CD4-positive, alpha-beta T cell treated with Interleukin-4 for 4 hours (primary cell): ENCODE data around the gene NUP160.
"Not testable (repeated sequence)": the region's sequence is repeated elsewhere in the genome, so short reads cannot be mapped to it uniquely, and the experiment has no call there.

Source experiments
- DNase-seq: peaks from one replicate; pipeline ENCODE4 v3.0.0-alpha.2; 2020

Gene NUP160

DNA sequence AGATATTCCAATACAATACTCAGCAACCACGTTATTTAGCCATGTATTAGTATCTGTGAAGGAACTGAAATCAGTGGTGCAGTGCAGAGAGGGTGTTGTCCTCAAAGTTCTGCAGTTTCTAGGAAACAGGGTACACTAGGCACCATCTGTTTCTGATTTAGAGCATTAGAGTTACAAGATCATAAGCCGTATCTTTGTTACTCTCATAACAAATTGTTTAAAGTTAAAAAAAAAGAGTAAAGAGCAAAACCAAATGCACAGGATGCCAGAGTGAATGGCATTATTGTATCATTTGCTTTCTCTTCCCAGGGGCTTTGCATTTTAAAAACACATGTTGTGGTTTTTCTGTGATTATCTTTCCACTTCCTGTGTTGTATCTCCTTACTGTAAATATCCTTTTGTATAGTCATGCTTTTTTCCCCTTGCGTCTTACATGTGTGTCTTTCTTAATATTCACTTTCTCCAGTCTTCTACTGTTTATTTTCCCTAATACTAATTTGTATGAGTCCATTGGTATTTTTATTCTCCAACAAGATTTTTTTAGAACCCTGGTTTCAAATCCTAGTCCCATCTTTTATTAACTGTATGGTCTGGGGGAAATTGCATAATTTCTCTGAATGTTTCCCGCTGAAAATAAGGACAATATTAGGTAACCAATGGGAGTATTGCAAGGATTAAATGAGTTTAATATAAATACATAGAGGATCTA, 15.2 kb upstream of the NUP160 start:
- DNase-seq: peak; percentile 55

DNA sequence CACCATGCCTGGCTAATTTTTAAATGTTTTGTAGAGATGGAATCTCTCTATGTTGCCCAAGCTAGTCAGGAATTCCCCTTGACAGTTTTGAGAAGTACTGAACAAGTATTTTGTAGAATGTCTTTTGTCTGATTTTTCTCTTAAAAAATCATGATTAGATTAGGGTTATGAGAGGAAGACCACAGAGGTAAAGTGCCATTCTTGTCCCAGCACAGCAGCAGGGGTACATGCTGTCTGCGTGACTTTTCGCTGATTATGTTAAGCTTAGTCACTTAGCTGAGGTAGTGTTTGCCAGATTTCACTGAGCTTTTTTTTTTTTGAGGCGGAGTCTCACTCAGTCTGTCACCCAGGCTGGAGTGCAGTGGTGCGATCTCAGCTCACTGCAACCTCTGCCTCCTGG, 13.6 kb upstream of the NUP160 start:
- DNase-seq: peak; percentile 15

DNA sequence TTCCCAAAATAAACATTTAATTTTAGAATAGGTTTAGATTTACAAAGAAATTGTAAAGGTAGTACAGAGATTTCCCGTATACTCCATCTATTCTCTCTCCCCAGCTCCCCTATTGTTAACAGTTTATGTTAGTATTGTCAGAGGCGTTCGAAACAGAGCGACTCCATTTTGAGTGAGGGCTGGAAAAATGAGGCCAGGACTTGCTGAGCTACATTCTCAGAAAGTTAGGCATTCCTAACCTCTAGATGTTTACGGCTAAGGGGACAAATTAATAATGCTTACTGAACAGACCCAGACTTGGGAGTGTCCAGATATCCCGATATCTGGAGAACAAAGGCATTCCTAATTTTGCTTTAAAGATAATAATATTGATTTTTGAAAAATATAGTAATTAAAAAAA, 12.4 kb upstream of the NUP160 start:
- DNase-seq: no peak

GRCh38 chr11:47857892-47858543, 9.9 kb upstream of the NUP160 start:
- DNase-seq: no peak

- no peak for DNase-seq
Measured at GRCh38 chr11:47857485-47857884, 9.3 kb upstream of the NUP160 start.

- DNase-seq: no peak
Measured at GRCh38 chr11:47856186-47856585, 8.0 kb upstream of the NUP160 start.

DNA sequence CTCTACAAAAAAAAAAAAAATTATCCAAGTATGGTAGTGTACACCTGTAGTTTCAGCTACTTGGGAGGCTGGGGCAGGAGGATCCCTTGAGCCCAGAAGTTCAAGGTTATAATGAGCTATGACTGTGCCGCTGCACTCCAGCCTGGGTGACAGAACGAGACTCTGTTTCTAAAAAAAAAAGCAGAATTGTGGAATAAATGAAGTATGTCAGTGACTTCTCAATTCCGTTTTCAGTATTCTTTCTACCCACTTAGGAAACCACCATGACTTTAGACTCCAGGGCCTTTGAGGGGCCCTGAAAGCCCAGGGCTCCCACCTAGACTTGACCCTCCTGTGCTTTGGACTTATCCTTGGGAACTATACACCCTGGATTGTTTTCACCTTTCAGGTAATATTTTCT, 6.5 kb upstream of the NUP160 start:
- no peak for DNase-seq

- DNase-seq: no peak
Measured at GRCh38 chr11:47852053-47852452, 3.9 kb upstream of the NUP160 start.

DNA sequence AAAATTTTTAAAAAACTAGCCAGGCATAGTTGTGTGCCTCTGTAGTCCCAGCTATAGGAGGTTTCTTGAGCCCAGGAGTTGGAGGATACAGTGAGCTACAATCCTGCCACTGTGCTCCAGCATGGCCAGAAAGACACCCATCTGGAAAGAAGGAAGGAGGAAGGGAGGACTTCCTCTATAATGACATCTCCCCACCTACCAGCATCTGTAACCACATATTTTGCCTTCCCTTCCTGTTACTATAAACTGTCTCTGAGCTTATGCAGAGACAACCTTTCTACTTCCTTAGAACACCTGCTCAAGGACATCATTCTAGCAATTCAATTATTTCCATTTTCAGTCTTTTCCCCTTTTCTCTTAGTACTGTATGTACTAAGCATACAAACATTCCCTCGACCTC, 2.2 kb upstream of the NUP160 start:
- no peak for DNase-seq

GRCh38 chr11:47848700-47849155, 578 bp upstream of the NUP160 start:
- no peak for DNase-seq

GRCh38 chr11:47847537-47847891, 636 bp downstream of the NUP160 start:
- DNase-seq: no peak

DNA sequence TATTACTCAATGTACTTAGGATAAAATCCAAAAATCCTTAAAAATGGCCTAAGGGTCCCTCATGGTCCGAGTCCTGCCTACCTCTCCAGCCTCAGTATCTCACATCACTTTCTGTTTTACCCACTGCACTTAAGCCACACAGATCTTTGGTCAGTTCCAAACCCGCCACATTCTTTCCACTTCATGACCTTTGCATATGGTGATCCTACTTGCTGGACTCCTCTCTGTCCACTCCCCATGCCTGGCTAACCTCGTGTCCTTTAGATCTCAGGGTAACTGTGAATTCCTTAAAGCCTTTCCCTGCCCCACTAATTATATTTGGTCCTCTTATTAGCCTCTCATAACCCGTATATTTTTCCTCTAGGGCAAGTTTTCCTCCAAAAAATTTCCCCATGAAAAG, 1.2 kb downstream of the NUP160 start:
- DNase-seq: no peak

GRCh38 chr11:47843361-47844055, 4.6 kb downstream of the NUP160 start:
- no peak for DNase-seq

- no peak for DNase-seq
Measured at GRCh38 chr11:47842749-47843148, 5.4 kb downstream of the NUP160 start.

DNA sequence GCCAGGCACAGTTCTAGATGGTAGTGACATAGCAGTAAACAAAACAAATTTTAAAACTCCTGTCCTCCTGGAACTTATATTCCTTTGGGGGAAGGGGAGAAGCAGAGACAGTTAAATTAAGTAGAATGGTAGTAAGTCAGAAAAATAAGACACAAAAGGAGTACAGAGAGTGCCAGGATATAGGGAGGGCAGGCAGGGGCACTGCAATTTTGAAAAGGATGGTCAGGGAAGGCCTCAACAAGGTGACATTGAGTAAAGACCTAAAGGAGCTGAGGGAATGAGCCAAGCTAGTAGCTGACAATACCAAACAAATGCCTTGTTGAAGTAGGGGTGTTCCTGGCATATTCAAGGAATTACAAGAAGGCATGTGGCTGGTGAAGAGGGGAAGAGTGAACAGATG, 10.2 kb downstream of the NUP160 start:
- DNase-seq: no peak

- DNase-seq: no peak
Measured at GRCh38 chr11:47837292-47837691, 10.9 kb downstream of the NUP160 start.

GRCh38 chr11:47830013-47830412, 18.1 kb downstream of the NUP160 start:
- not testable (repeated sequence) for DNase-seq

- no peak for DNase-seq
Measured at GRCh38 chr11:47828284-47828683, 19.9 kb downstream of the NUP160 start.

- DNase-seq: not testable (repeated sequence)
Measured at GRCh38 chr11:47822664-47823063, 25.5 kb downstream of the NUP160 start.

GRCh38 chr11:47819743-47820142, 28.4 kb downstream of the NUP160 start:
- DNase-seq: no peak

DNA sequence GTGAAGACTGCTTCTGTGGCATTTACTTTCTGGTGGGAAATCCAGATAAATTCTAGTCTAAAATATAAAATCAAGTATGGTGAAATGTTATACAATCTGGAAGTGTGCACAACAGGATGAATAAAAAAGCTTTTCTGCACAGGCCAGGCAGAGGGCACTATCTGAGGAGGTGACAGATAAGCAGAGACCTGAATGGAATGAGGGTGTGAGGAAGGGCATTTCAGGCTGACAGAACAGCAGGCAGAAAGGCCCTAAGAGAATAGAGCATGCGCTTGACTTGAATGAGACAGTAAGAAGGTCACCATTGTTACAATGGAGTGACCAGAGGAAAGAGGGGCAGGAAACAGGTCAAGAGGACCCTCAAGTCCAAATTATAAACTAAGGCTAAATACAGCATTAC, 47.4 kb downstream of the NUP160 start:
- DNase-seq: no peak

- DNase-seq: peak; percentile 68
Measured at GRCh38 chr11:47797633-47798032, 50.5 kb downstream of the NUP160 start.

DNA sequence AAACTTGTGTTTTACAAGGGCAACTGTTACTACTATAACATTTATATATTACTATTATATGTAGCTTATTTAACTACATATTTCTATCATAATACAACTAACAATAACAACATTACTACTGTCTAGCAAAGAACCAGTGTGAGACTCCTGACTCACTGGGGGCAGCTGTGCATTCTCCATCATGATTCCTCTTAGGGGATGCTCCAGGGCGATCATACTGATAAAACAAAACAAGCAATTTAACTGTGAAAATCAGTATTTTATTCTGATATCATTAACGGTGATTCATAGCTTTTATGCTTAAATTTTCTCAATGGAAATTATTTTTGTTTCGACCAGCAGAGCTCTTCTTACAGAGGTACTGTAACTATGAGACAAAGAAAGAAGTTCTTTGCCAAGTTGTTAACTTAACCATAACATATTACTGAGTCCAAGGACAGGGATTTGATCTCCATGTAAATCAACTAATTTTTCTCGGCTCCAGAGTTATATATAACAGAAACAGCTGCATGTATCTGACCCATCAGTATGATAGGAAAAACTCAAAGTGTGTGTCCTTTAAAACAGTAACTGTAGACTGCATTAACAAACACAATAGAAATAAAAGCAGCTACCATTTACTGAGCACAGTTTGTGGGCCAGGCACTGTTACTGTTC, 56.2 kb downstream of the NUP160 start:
- DNase-seq: no peak

DNA sequence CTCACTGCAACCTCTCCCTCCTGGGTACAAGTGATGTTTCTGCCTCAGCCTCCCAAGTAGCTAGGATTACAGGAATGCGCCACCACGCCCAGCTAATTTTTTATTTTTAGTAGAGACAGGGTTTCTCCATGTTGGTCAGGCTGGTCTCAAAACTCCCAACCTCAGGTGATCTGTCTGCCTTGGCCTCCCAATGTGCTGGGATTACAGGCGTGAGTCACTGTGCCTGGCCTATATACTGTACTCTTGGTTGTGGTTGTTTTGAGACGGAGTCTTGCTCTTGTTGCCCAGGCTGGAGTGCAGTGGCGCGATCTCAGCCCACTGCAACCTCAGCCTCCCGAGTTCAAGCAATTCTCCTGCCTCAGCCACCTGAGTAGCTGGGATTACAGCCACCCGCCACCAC, 58.1 kb downstream of the NUP160 start:
- DNase-seq: not testable (repeated sequence)
